Thymus (tissue), 11 donors: ENCODE data around the gene DBP. TPM values are rescaled to one million over a fixed set of nuclear protein-coding genes. Genes with fewer than 3 reads are reported as not detected.
A peak's percentile ranks its signal among the peaks of the same experiment; 100 is the strongest.

Experiments
- DNase-seq, 9 donors: peaks; one replicate each; pipeline ENCODE4 v3.0.0-alpha.2; 2013; ENCODE audit warnings: low spot score in 9 of 9, low read depth in 6 of 9, missing footprints in 1 of 9
- H3K27ac ChIP-seq, 2 donors: one replicate each; pipeline ENCODE4 v1.5.1; 2013; ENCODE audit warnings: control low read depth in 1 of 2, low read depth in 1 of 2, low read length in 1 of 2, mild to moderate bottlenecking in 1 of 2, moderate library complexity in 1 of 2
- H3K27me3 ChIP-seq, 2 donors: one replicate each; pipeline ENCODE4 v1.5.1; 2013; ENCODE audit warnings: low read length in 1 of 2; ENCODE audit not compliant: control insufficient read depth in 2 of 2, insufficient read depth in 1 of 2
- H3K36me3 ChIP-seq, 2 donors: one replicate each; pipeline ENCODE4 v1.5.1; 2013; ENCODE audit warnings: low read length in 1 of 2, mild to moderate bottlenecking in 1 of 2, moderate library complexity in 1 of 2; ENCODE audit not compliant: control insufficient read depth in 2 of 2, insufficient read depth in 2 of 2
- H3K4me1 ChIP-seq, 2 donors: one replicate each; pipeline ENCODE4 v1.5.1; 2013; ENCODE audit warnings: low read length in 2 of 2; ENCODE audit not compliant: control insufficient read depth in 2 of 2, insufficient read depth in 2 of 2
- H3K4me3 ChIP-seq, 2 donors: one replicate each; pipeline ENCODE4 v1.5.1; 2013; ENCODE audit warnings: low read length in 2 of 2, control low read depth in 1 of 2, mild to moderate bottlenecking in 1 of 2
- H3K9me3 ChIP-seq, 2 donors: one replicate each; pipeline ENCODE4 v1.5.1; 2013; ENCODE audit warnings: low read length in 1 of 2, mild to moderate bottlenecking in 1 of 2; ENCODE audit not compliant: control insufficient read depth in 2 of 2, insufficient read depth in 1 of 2
- WGBS: extraction: QIAGEN DNeasy Blood & Tissue Kit; methylation state at CpG from one replicate; pipeline ENCODE4 v1.1.7; 2013; 5-methylcytosine and 5-hydroxymethylcytosine counted together
- polyA plus RNA-seq: library from polyadenylated mRNA; stranded (reverse); fragments of 200-250 nt; gene quantifications from one replicate; pipeline ENCODE4 v1.2.3, GENCODE V29; 2013
- total RNA-seq: library from RNA; stranded (reverse); fragments of 120-200 nt; gene quantifications from one replicate; pipeline ENCODE4 v1.2.4, GENCODE V29; 2013
- donor health status: healthy.

The DBP gene
- total and polyA plus RNA-seq, 2 donors, result 15.8 to 21.2 TPM

GRCh38 chr19:48614436-48615230 is 22.5 kb downstream of the DBP start, which contains the start of gene FAM83E:
Gene FAM83E (minus strand): TSS chr19:48615076. CDS start chr19:48613372, 1,704 bp downstream.
- no peaks in the 10 kb centered on the region for H3K9me3 ChIP-seq
- H3K27me3 ChIP-seq, result no peaks in the 10 kb centered on the region
- 90% methylated on average over 31 of the region's 31 CpGs for WGBS
- peak within 1 kb of the TSS in 1 of 2 donors; percentile 31 for H3K27ac ChIP-seq
- H3K4me3 ChIP-seq, result no peak within 1 kb of the TSS
- H3K36me3 ChIP-seq, result peaks cover 34 to 40% of the 10 kb centered on the region in 2 donors
- peaks cover 11 to 23% of the 10 kb centered on the region in 2 donors for H3K4me1 ChIP-seq
- no peak for DNase-seq

DNA sequence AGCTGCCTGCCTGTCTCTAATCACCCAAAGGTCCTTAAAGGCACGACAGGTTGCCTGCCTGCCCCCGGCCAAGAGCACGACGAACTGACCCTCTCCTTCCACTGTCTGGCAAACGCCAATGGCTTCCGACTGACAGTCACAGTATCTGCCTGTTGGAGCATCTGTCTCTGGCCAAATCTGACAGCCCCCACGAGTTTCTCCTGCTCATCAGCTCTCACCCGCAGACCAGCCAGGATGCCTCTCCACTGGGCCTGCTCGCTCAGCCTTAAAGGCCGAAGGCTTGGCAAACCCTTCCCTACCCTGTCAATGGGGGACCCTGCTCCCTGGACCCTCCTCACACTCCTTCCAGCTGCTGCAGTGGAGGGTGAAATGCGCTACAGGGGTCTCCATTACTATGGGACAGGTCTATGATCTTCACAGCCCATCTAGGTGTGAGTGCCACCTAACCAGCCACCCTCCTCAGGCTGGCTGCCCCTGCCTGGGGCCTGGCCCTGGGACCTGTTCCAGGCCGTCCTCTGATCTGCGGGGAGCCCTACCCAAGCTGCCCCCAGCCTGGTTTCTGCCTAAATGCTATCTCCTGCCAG is 23.2 kb downstream of the DBP start:
- no peak overlapping the region for H3K4me3 ChIP-seq
- peaks cover 11 to 21% of the 10 kb centered on the region in 2 donors for H3K4me1 ChIP-seq
- peaks cover 34 to 40% of the 10 kb centered on the region in 2 donors for H3K36me3 ChIP-seq
- no peaks in the 10 kb centered on the region for H3K27me3 ChIP-seq
- no peak for DNase-seq
- no peaks in the 10 kb centered on the region for H3K9me3 ChIP-seq
- no peak overlapping the region for H3K27ac ChIP-seq
- 93% methylated on average over 13 of the region's 13 CpGs for WGBS

DNA sequence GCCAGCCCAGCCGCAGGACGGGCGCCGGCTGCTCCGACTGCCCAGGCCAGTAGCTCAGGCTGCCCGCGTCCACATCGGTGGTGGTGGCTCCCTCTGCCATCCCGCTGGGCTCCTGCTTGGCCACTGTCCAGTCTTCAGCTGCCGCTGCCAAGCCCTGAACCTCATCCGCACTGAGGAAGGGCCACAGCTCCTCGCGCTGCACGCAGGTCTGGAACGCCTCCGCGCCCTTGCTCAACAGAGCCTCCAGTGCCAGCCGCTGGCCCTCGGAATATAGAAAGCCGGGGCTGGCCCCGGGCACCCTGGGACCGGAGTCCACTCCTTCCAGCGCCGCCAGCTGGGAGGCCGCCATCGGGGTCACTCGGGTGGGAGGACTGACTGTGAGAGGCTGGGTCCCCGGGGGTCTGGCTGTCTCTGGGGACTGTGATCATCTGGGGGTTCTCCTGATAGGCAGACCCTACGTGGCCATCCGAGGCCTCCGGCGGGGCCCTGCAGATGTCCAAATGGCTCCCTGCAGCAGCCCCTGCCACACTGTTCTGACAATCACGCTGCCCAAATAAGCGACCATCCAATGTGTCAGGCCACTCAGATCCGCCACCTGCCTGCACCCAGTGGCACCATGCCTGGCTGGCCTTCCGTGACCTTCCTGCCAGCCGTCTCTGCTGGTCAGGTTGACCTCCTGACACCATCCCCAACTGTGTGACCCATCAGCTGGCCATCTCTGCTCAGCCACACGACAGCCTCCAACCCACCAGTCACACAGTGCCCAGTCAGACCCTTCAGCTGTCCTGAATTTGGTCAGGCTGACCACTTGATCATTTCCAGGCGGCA is 23.9 kb downstream of the DBP start:
- Histone ChIP-seq H3K27ac (no peak overlapping the region), H3K4me1 (peaks cover 11 to 21% of the 10 kb centered on the region in 2 donors), H3K4me3 (no peak overlapping the region), H3K36me3 (peaks cover 34 to 40% of the 10 kb centered on the region in 2 donors), H3K27me3 (no peaks in the 10 kb centered on the region), H3K9me3 (no peaks in the 10 kb centered on the region)
- WGBS, result 96% methylated on average over 39 of the region's 39 CpGs
- DNase-seq, result no peak

- H3K27ac ChIP-seq, result no peak overlapping the region
- H3K27me3 ChIP-seq, result no peaks in the 10 kb centered on the region
- WGBS, result 97% methylated on average over 14 of the region's 14 CpGs
- H3K4me3 ChIP-seq, result no peak overlapping the region
- H3K4me1 ChIP-seq, result peaks cover 0 to 8% of the 10 kb centered on the region in 2 donors
- H3K36me3 ChIP-seq, result peaks cover 23 to 31% of the 10 kb centered on the region in 2 donors
- H3K9me3 ChIP-seq, result no peaks in the 10 kb centered on the region
- no peak for DNase-seq
Observed at GRCh38 chr19:48611872-48612271, 25.3 kb downstream of the DBP start.

DNA sequence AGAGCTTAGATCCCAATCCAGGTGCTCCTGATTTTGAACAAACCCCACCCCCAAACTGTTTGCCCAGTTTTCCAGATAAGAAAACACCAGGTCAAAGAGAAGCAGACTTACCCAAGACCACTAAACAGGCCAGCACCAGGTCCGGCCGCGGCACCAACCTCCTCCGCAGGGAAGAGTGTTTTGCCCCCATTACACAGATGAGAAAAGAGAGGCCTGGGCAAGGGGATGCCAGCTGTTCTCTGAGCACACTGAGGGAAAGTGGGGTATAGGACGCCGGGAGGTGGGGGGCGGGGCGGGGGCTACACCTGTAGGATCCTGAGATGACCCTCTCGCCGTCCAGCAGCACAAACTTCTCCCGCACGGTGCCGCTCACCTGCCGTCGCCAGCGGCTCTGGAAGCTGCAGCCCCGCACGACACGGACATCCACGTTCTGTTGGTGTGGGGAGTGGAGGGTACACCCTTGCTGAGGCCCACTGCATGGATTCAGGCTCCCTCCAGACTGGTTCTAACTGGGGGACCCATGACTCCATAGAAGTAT is 27.5 kb downstream of the DBP start:
- no peaks in the 10 kb centered on the region for H3K27me3 ChIP-seq
- H3K9me3 ChIP-seq, result no peaks in the 10 kb centered on the region
- no peak overlapping the region for H3K4me3 ChIP-seq
- peaks cover under 1 to 8% of the 10 kb centered on the region in 2 donors for H3K36me3 ChIP-seq
- H3K4me1 ChIP-seq, result peaks cover 0 to 5% of the 10 kb centered on the region in 2 donors
- no peak for DNase-seq
- no peak overlapping the region for H3K27ac ChIP-seq
- WGBS, result 98% methylated on average over 20 of the region's 20 CpGs

- WGBS, result 12% methylated on average over 9 of the region's 9 CpGs
- H3K36me3 ChIP-seq, result peaks cover 0 to 6% of the 10 kb centered on the region in 2 donors
- no peak overlapping the region for H3K27ac ChIP-seq
Observed at GRCh38 chr19:48608798-48609263, 28.3 kb downstream of the DBP start.

DNA sequence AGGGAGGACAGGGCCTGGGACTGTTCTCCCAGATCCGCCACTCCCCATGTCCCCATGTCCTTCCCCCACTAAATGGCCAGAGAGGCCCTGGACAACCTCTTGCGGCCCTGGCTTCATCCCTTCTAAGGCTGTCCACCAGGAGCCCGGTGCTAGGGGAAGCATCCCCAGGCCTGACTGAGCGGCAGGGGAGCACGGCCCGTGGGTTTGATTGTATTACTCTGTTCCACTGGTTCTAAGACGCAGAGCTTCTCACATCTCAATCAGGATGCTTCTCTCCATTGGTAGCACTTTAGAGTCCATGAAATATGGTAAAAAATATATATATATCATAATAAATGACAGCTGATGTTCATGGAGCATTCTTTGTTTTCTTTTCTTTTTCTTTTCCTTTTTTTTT is 29.8 kb downstream of the DBP start:
- Histone ChIP-seq H3K9me3 (no peaks in the 10 kb centered on the region), H3K4me3 (no peak overlapping the region), H3K27me3 (no peaks in the 10 kb centered on the region), H3K36me3 (no peaks in the 10 kb centered on the region), H3K4me1 (peaks cover 0 to 5% of the 10 kb centered on the region in 2 donors), H3K27ac (no peak overlapping the region)
- no peak for DNase-seq
- WGBS, result 96% methylated on average over 7 of the region's 7 CpGs

More at GRCh38 chr19:48608798-48609263, 28.3 kb downstream of the DBP start:
- H3K4me1 ChIP-seq, result peaks cover 0 to 5% of the 10 kb centered on the region in 2 donors
- DNase-seq, result peak in 2 of 9 donors; percentile 43 to 67
- no peak overlapping the region for H3K4me3 ChIP-seq
- H3K27me3 ChIP-seq, result no peaks in the 10 kb centered on the region
- H3K9me3 ChIP-seq, result no peaks in the 10 kb centered on the region

GRCh38 chr19:48606463-48607358 is 30.5 kb downstream of the DBP start, which contains the start of gene SPACA4:
Gene SPACA4 (plus strand): TSS chr19:48606742. CDS start chr19:48606979, 237 bp downstream.
- 96% methylated on average over 39 of the region's 39 CpGs for WGBS
- no peak for DNase-seq
- Histone ChIP-seq H3K4me3 (no peak within 1 kb of the TSS), H3K36me3 (no peaks in the 10 kb centered on the region), H3K27ac (no peak within 1 kb of the TSS), H3K9me3 (no peaks in the 10 kb centered on the region), H3K4me1 (peaks cover 0 to 5% of the 10 kb centered on the region in 2 donors), H3K27me3 (no peaks in the 10 kb centered on the region)
